HepG2 (cell line): Measurements from ENCODE around the gene RBM26. TPM values are rescaled to one million over a fixed set of nuclear protein-coding genes. Genes with fewer than 3 reads are reported as not detected.
"Not testable (repeated sequence)": the region's sequence is repeated elsewhere in the genome, so short reads cannot be mapped to it uniquely, and the experiment has no call there.

Experiments
- ATAC-seq: fragments of 200-7000 bp; cut with Tn5 transposase; 3 replicates; pipeline ENCODE4 v1.9.1; 2020; ENCODE audit warnings: mild to moderate bottlenecking, moderate library complexity
- BruUV-seq: library from RNA; stranded (reverse); fragments of 400-500 nt; replicated peaks from 2 replicates; lab custom pipeline; 2021; lab: Mats Ljungman, UMichigan
- CTCF ChIA-PET: fragments of 300-600 bp; formaldehyde crosslinking; extraction: SDS; loops from one replicate; lab custom pipeline; 2021; ENCODE audit warnings: low total read pairs, inconsistent platforms, low intra/inter-chr PET ratio; lab: Yijun Ruan, JAX
- POLR2A ChIA-PET: fragments of 350-600 bp; sonication (Branson Sonifier 250); formaldehyde crosslinking; loops from one replicate; lab custom pipeline; 2020; ENCODE audit warnings: antibody characterized with exemption, inconsistent platforms; lab: Yijun Ruan, JAX
- DNase-seq: peaks from one replicate; pipeline ENCODE4 v3.0.0-alpha.2; 2015; ENCODE audit warnings: low spot score
- FAIRE-seq: peaks from 3 replicates; lab custom pipeline; 2011; peaks lifted over from hg19 to GRCh38; lab: Jason Lieb, UNC
- H2AFZ ChIP-seq: one replicate; pipeline ENCODE4 v1.6.1; 2011; ENCODE audit warnings: low read length, inconsistent platforms
- H3K27ac ChIP-seq: fragments of 300-600 bp; 3 replicates; pipeline ENCODE4 v1.8.0; 2011; ENCODE audit warnings: mixed run types, mild to moderate bottlenecking, mixed read lengths, low read length, inconsistent platforms; ENCODE audit not compliant: insufficient read depth; ENCODE audit errors: extremely low read length
- H3K27me3 ChIP-seq, 2 experiments: fragments of 200-600 bp in 1 of 2; 2 replicates in 1 of 2; 3 replicates in 1 of 2; pipeline versions ENCODE4 v1.6.0 to v1.8.0; 2011; ENCODE audit warnings: low read length in 2 of 2, mild to moderate bottlenecking in 2 of 2, moderate library complexity in 2 of 2, inconsistent platforms in 1 of 2; ENCODE audit not compliant: insufficient read depth in 2 of 2, control insufficient read depth in 1 of 2
- H3K36me3 ChIP-seq, 2 experiments: fragments of 200-600 bp in 1 of 2; replicated peaks in 1 of 2; 2 replicates in 1 of 2; 3 replicates in 1 of 2; pipeline versions ENCODE4 v1.5.1 to v1.8.0; 2011; ENCODE audit warnings: low read length in 2 of 2, inconsistent platforms in 1 of 2; ENCODE audit not compliant: insufficient read depth in 2 of 2, control insufficient read depth in 1 of 2
- H3K4me1 ChIP-seq: 2 replicates; pipeline ENCODE4 v1.5.1; 2012; ENCODE audit warnings: low read length, inconsistent platforms; ENCODE audit not compliant: insufficient read depth
- H3K4me2 ChIP-seq: 2 replicates; pipeline ENCODE4 v1.6.0; 2011; ENCODE audit warnings: low read depth, low read length, inconsistent platforms
- H3K4me3 ChIP-seq, 3 experiments: fragments of 200-600 bp in 1 of 3; sonication (generic), shearing (Covaris generic) in 1 of 3; replicated peaks in 1 of 3; 2 replicates each; pipeline ENCODE4 v1.5.1; 2011 to 2016; ENCODE audit warnings: low read length in 3 of 3, inconsistent platforms in 2 of 3, low read depth in 2 of 3, mild to moderate bottlenecking in 2 of 3, control low read depth in 1 of 3, mixed read lengths in 1 of 3; ENCODE audit not compliant: insufficient read depth in 1 of 3
- H3K79me2 ChIP-seq: one replicate; pipeline ENCODE4 v1.6.1; 2011; ENCODE audit warnings: low read length, inconsistent platforms; ENCODE audit not compliant: insufficient read depth
- H3K9ac ChIP-seq: 2 replicates; pipeline ENCODE4 v1.6.0; 2011; ENCODE audit warnings: mild to moderate bottlenecking, low read depth, low read length, inconsistent platforms; ENCODE audit not compliant: insufficient read depth
- H3K9me3 ChIP-seq: 2 replicates; pipeline ENCODE4 v1.5.1; 2012; ENCODE audit warnings: mild to moderate bottlenecking, low read length
- H4K20me1 ChIP-seq: 2 replicates; pipeline ENCODE4 v1.6.0; 2011; ENCODE audit warnings: inconsistent platforms, mild to moderate bottlenecking, low read length, moderate library complexity; ENCODE audit not compliant: insufficient read depth
- ATF3 ChIP-seq: sonication (generic); formaldehyde crosslinking; IDR thresholded peaks from 2 replicates; pipeline ENCODE4 v1.4.0; 2020; ENCODE audit warnings: missing genetic modification reagents
- LCORL ChIP-seq, 2 experiments: fragments of 450-650 bp in 1 of 2; sonication (generic) in 1 of 2; formaldehyde crosslinking in 1 of 2; IDR thresholded peaks; 2 replicates each; pipeline versions ENCODE4 v1.5.0 to v1.6.1; 2017 to 2020; ENCODE audit warnings: antibody characterized with exemption in 1 of 2, missing genetic modification reagents in 1 of 2
- MTA1 ChIP-seq: sonication (generic); formaldehyde crosslinking; IDR thresholded peaks from 2 replicates; pipeline ENCODE4 v1.4.0; 2020; ENCODE audit warnings: missing genetic modification reagents, mild to moderate bottlenecking, borderline replicate concordance
- POLR2A ChIP-seq, 2 experiments: IDR thresholded peaks; 2 replicates each; pipeline ENCODE4 v1.6.1; 2011; ENCODE audit warnings: low read depth in 2 of 2, low read length in 2 of 2, mild to moderate bottlenecking in 1 of 2, moderate library complexity in 1 of 2; ENCODE audit not compliant: insufficient read depth in 1 of 2
- USF2 ChIP-seq, 2 experiments: sonication (generic) in 1 of 2; formaldehyde crosslinking in 1 of 2; IDR thresholded peaks; 2 replicates each; pipeline versions ENCODE4 v1.5.1 to v1.6.1; 2011 to 2020; ENCODE audit warnings: borderline replicate concordance in 1 of 2, low read depth in 1 of 2, low read length in 1 of 2, mild to moderate bottlenecking in 1 of 2, missing genetic modification reagents in 1 of 2, moderate library complexity in 1 of 2
- ZFP37 ChIP-seq: sonication (generic); formaldehyde crosslinking; IDR thresholded peaks from 2 replicates; pipeline ENCODE4 v1.4.0; 2020; ENCODE audit warnings: missing genetic modification reagents, borderline replicate concordance
- ZFX ChIP-seq: sonication (generic); formaldehyde crosslinking; IDR thresholded peaks from 2 replicates; pipeline ENCODE4 v1.4.0; 2020; ENCODE audit warnings: mild to moderate bottlenecking, low read depth, missing genetic modification reagents, moderate library complexity
- ZFY ChIP-seq: sonication (generic); formaldehyde crosslinking; IDR thresholded peaks from 2 replicates; pipeline ENCODE4 v1.4.0; 2020; ENCODE audit warnings: missing genetic modification reagents
- ZNF205 ChIP-seq: IDR thresholded peaks from 2 replicates; pipeline ENCODE4 v1.6.1; 2018; ENCODE audit warnings: missing biosample characterization, missing genetic modification reagents
- ZNF317 ChIP-seq: sonication (generic); formaldehyde crosslinking; IDR thresholded peaks from 2 replicates; pipeline ENCODE4 v1.5.0; 2020; ENCODE audit warnings: mild to moderate bottlenecking, missing genetic modification reagents
- ZNF441 ChIP-seq: sonication (generic); formaldehyde crosslinking; IDR thresholded peaks from 2 replicates; pipeline ENCODE4 v1.7.0; 2021; ENCODE audit warnings: missing genetic modification reagents, borderline replicate concordance
- ZNF709 ChIP-seq: sonication (generic); formaldehyde crosslinking; IDR thresholded peaks from 2 replicates; pipeline ENCODE4 v1.5.0; 2020; ENCODE audit warnings: mild to moderate bottlenecking, missing genetic modification reagents
- ZNF746 ChIP-seq: sonication (generic); formaldehyde crosslinking; IDR thresholded peaks from 2 replicates; pipeline ENCODE4 v1.8.0; 2022; ENCODE audit warnings: mild to moderate bottlenecking, missing genetic modification reagents
- ZNF766 ChIP-seq: sonication (generic); formaldehyde crosslinking; IDR thresholded peaks from 2 replicates; pipeline ENCODE4 v1.5.0; 2020; ENCODE audit warnings: missing genetic modification reagents, borderline replicate concordance
- WGBS: methylation state at CpG from one replicate; pipeline ENCODE4 v1.1.6; 2017; ENCODE audit warnings: low lambda C conversion rate; 5-methylcytosine and 5-hydroxymethylcytosine counted together
- in situ Hi-C: cut with HindIII; loops from 2 replicates; pipeline ENCODE4 v1.10.0; 2017; ENCODE audit warnings: low pct_unique_long_range_greater_than_20kb; ENCODE audit not compliant: extremely low pct_ligation_motif_present
- intact Hi-C: fragments of 100-400 bp; cut with micrococcal nuclease; formaldehyde crosslinking; loops from one replicate; pipeline ENCODE4 v1.10.0; 2022; ENCODE audit not compliant: unreplicated experiment
- polyA plus RNA-seq, 8 experiments: library from polyadenylated mRNA; depleted of rRNA in 3 of 8; stranded (reverse) in 7 of 8; unstranded in 1 of 8; fragments of >200 nt; fragmentation: Illumina TruSeq in 4 of 8; extraction: Trizol in 4 of 8; gene quantifications; 2 replicates each; pipeline versions ENCODE4 v1.2.1 to v1.2.3, GENCODE V29; 2011 to 2016; ENCODE audit warnings: low read depth in 4 of 8, missing spikeins in 1 of 8, mixed read lengths in 1 of 8; ENCODE audit not compliant: insufficient read depth in 1 of 8
- total RNA-seq, 5 experiments: library from RNA; depleted of rRNA; stranded (reverse); fragments of >200 nt; fragmentation: Illumina TruSeq; extraction: Trizol; gene quantifications; 2 replicates each; pipeline ENCODE4 v1.2.3, GENCODE V29; 2016; ENCODE audit warnings: low read depth in 1 of 5

Gene RBM26
- total and polyA plus RNA-seq, 2 of the 13 experiments (the other 11 are each of a cell fraction or from before 2014, with no cell fraction given): 19.4 to 34.4 TPM

GRCh38 chr13:79353693-79354092 is 52.4 kb downstream of the RBM26 start (continued):
- TF ChIP-seq ZFX (CRISPR knock-in tag) (no peak), POLR2A (IDR thresholded peaks at IDR 0.05; ENCODE audit: insufficient read depth in 1 of 2, low read depth in 2 of 2, low read length in 2 of 2) (no peak), MTA1 (CRISPR knock-in tag) (no peak), ZFY (no peak), USF2 (IDR thresholded peaks at IDR 0.05; ENCODE audit: low read depth, low read length) (no peak), USF2 (CRISPR knock-in tag; IDR thresholded peaks at IDR 0.05; ENCODE audit: borderline replicate concordance) (no peak), ZNF441 (no peak), ATF3 (CRISPR knock-in tag) (no peak)

GRCh38 chr13:79352107-79352506 is 53.9 kb downstream of the RBM26 start:
- no TSS peak for BruUV-seq
- no peak overlapping the region for H3K4me2 ChIP-seq

GRCh38 chr13:79349608-79350007 is 56.4 kb downstream of the RBM26 start:
- WGBS: over 99% methylated on average over 10 of the region's 10 CpGs
- H3K9me3 ChIP-seq, H3K79me2 ChIP-seq, FAIRE-seq, H3K4me3 ChIP-seq, H3K4me1 ChIP-seq, BruUV-seq, H2AFZ ChIP-seq, H3K9ac ChIP-seq, POLR2A ChIA-PET, H3K27ac ChIP-seq, H3K27me3 ChIP-seq, ATAC-seq, H4K20me1 ChIP-seq, CTCF ChIA-PET, DNase-seq, in situ Hi-C loops, H3K4me2 ChIP-seq: not testable (repeated sequence)
- peaks cover 8 to 40% of the 10 kb centered on the region in 2 experiments for H3K36me3 ChIP-seq
- intact Hi-C loops: loop anchor here (5.0 kb wide), 1 partner anchor 43 kb away; no protein-coding TSS in a partner anchor

More at GRCh38 chr13:79352107-79352506, 53.9 kb downstream of the RBM26 start:
- CTCF ChIA-PET: no interaction called here
- Histone ChIP-seq H4K20me1 (no peaks in the 10 kb centered on the region), H3K36me3 (peaks cover 10 to 55% of the 10 kb centered on the region in 2 experiments)
- no peak for ATAC-seq
- TF ChIP-seq ZNF709: no peak
- TF ChIP-seq ZFP37 (CRISPR knock-in tag): no peak
- no peak for TF ChIP-seq LCORL (IDR thresholded peaks at IDR 0.05)
- no peak for TF ChIP-seq LCORL (CRISPR knock-in tag; IDR thresholded peaks at IDR 0.05)
- TF ChIP-seq ZNF746 (CRISPR knock-in tag): no peak
- TF ChIP-seq ZNF766 (CRISPR knock-in tag): no peak
- no peak for TF ChIP-seq ZNF205 (CRISPR knock-in tag)
- TF ChIP-seq ZNF317 (CRISPR knock-in tag): no peak
- TF ChIP-seq, all 625 proteins: peak for 0
- Histone ChIP-seq H3K9ac (no peak overlapping the region), H3K27me3 (no peaks in the 10 kb centered on the region; a peak in 1 of 5 replicates), H3K4me1 (no peaks in the 10 kb centered on the region), H3K27ac (no peak overlapping the region), H3K79me2 (no peaks in the 10 kb centered on the region), H3K4me3 (no peak overlapping the region), H3K9me3 (no peaks in the 10 kb centered on the region), H2AFZ (no peak overlapping the region)
- intact Hi-C loops (no loop called here), in situ Hi-C loops (no loop called here)
- no peak for DNase-seq
- POLR2A ChIA-PET: no interaction called here
- FAIRE-seq: no peak
